AG09309 (cell line): ENCODE measurements around the gene CEP112.

Experiments
- DNase-seq: peaks from one replicate; pipeline ENCODE4 v3.0.0-alpha.2; 2010; ENCODE audit warnings: low read depth
- H3K4me3 ChIP-seq: 2 replicates; pipeline ENCODE4 v1.5.1; 2011; ENCODE audit warnings: mild to moderate bottlenecking, low read depth, low read length, moderate library complexity; ENCODE audit not compliant: control insufficient read depth
- CTCF ChIP-seq: IDR thresholded peaks from 2 replicates; pipeline ENCODE4 v1.5.1; 2011; ENCODE audit warnings: mild to moderate bottlenecking, low read depth, low read length, inconsistent platforms; ENCODE audit not compliant: insufficient read depth, control insufficient read depth; ENCODE audit errors: missing control alignments

CEP112 gene

GRCh38 chr17:66177048-66177447 is 14.9 kb downstream of the CEP112 start:
- TF ChIP-seq CTCF, result no peak
- DNase-seq, result no peak

GRCh38 chr17:66175892-66176291 is 16.0 kb downstream of the CEP112 start:
- no peak overlapping the region for H3K4me3 ChIP-seq
- DNase-seq, result no peak
- TF ChIP-seq CTCF, result no peak

More at GRCh38 chr17:66177048-66177447, 14.9 kb downstream of the CEP112 start:
- H3K4me3 ChIP-seq, result no peak overlapping the region

GRCh38 chr17:66172691-66173223 is 19.2 kb downstream of the CEP112 start:
- no peak for DNase-seq
- TF ChIP-seq CTCF, result no peak
- no peak overlapping the region for H3K4me3 ChIP-seq

- H3K4me3 ChIP-seq, result no peak overlapping the region
- TF ChIP-seq CTCF, result no peak
- DNase-seq, result no peak
Observed at GRCh38 chr17:66172144-66172543, 19.8 kb downstream of the CEP112 start.

GRCh38 chr17:66171692-66172091 is 20.2 kb downstream of the CEP112 start:
- no peak for DNase-seq
- no peak for TF ChIP-seq CTCF
- no peak overlapping the region for H3K4me3 ChIP-seq

- DNase-seq, result no peak
- TF ChIP-seq CTCF, result no peak
- H3K4me3 ChIP-seq, result no peak overlapping the region
Observed at GRCh38 chr17:66171172-66171571, 20.8 kb downstream of the CEP112 start.

GRCh38 chr17:66169839-66170238 is 22.1 kb downstream of the CEP112 start:
- no peak for TF ChIP-seq CTCF
- no peak for DNase-seq
- H3K4me3 ChIP-seq, result no peak overlapping the region
